ENCODE results near the gene ERMAP.

Gene ERMAP, protein sequence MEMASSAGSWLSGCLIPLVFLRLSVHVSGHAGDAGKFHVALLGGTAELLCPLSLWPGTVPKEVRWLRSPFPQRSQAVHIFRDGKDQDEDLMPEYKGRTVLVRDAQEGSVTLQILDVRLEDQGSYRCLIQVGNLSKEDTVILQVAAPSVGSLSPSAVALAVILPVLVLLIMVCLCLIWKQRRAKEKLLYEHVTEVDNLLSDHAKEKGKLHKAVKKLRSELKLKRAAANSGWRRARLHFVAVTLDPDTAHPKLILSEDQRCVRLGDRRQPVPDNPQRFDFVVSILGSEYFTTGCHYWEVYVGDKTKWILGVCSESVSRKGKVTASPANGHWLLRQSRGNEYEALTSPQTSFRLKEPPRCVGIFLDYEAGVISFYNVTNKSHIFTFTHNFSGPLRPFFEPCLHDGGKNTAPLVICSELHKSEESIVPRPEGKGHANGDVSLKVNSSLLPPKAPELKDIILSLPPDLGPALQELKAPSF

DNA sequence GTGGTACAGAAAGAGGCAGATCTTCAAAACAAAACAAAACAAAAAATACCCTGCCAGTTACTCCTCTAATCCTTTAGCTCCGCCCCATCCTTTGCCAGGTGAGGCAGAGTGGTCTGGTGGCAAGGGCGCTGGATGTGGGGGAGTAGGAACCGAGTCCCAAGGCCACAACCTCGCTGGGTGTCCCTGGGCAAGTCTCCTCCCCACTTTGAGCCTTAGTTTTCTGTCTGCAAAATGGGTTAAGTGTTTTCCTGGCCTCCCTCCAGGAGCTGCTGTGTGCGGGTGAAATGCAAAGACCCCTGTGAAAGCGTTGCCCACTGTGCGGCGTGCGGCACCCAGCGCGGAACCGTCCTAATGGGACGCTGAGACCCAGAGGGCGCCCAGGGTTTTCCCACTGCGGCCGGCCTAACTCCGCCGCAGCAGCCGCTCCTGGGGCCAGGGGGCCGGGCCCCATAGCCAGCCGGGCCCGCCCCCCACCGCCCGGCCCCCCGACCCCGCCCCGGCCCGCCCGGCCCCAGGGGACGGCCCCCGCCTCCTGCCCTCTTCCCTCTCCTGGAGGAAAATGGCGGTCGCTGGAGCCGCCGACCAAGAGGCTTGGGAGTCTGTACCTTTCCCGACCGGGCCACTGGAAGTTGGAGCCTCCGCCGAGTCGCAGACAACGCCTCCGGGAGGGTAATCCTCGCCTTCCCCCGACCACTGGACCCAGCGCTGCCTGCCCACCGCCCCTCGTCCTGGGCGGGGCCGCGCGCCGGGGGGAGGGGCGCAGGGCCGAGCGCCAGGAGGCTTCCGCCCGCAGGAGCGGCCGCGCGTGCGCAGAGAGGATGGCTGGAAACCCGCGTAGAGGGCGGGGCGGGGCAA is at the start of gene ERMAP, which contains the start of gene SVBP:
Gene ERMAP (plus strand): TSS at position 538 of the 855 bp plus-strand sequence. CDS start 13,327 bp downstream, outside the sequence.
Gene SVBP (minus strand): TSS at position 813 of the 855 bp plus-strand sequence. CDS start 853 bp downstream, outside the sequence.
- peak; percentile 60 for DNase-seq

DNA sequence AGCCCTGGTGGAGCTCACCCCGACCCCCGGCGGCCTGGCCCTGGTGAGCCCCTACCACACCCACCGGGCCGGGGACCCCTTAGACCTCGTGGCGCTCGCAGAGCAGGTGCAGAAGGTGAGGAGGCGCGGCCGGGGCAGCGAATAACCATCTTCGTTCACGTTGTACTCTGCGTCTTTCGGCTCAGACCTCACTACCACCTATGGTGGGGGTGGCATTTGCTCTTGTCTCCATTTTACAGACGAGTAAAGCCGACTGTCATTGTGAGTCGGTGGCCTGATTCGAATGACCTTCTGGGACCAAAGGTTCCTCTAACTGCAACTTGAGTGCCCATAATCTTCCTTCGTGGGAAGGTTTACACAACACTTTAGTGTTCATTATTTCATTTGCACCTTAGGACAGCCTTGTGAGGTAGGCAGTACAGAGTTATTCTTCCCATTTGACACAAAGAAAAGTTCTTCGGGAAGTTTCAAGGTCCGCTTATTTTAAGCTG is 49.4 kb upstream of the ERMAP start:
- DNase-seq: no peak

DNA sequence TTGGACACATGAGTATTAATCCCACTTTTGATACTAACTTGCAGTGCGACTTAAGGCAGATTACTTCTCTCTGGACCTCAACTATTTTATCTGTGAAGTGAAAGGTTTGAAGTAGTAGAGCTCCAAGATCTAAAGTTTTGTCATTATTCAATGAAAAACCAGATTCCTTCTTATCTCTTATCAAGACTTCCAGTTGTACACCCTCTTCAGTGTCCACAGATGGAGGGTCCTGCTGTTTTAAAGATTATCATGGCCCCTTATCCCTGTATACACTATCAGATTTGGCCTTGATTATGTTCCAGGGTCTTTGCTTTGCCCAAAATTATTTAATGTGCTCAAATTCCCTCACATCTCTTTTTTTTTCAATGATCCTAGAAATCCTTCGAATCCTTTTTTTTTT is 48.8 kb upstream of the ERMAP start:
- no peak for DNase-seq

DNA sequence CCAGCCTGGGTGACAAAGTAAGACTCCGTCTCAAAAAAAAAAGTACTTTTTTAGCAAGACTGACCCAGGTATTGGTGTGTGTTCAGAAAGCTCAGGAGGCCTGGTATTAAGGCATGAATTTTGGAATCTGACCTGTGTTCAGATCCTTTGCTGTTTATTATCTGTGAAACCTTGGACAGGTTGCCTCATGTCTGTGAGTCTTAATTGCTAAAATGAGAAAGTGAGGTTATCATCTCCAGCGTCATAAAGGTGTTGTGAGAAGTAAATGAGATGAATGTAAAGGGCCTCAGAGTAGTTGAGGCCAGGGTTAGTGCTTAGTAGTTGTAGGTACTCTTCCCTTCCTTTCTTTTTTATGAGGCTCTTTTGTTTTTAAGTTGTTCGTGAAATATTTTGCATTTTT is 47.1 kb upstream of the ERMAP start:
- DNase-seq: no peak

DNA sequence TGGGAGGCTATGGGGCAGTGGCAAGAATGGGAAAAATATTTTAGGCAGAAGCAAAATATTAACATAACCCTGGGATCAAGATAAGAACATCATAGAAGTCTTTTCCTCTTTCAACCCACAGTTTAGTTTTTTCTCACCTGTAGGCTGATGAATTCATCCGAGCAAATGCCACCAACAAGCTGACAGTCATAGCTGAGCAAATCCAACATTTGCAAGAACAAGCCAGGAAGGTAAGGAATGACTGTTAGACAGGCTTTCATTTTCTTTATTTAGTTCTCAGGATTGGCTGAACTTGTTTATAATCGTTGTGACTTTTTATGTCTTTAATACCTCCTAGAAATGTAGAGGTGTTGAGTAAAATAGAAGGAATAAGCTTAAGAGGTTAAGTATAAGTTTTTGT is 43.5 kb upstream of the ERMAP start:
- DNase-seq: no peak

DNA sequence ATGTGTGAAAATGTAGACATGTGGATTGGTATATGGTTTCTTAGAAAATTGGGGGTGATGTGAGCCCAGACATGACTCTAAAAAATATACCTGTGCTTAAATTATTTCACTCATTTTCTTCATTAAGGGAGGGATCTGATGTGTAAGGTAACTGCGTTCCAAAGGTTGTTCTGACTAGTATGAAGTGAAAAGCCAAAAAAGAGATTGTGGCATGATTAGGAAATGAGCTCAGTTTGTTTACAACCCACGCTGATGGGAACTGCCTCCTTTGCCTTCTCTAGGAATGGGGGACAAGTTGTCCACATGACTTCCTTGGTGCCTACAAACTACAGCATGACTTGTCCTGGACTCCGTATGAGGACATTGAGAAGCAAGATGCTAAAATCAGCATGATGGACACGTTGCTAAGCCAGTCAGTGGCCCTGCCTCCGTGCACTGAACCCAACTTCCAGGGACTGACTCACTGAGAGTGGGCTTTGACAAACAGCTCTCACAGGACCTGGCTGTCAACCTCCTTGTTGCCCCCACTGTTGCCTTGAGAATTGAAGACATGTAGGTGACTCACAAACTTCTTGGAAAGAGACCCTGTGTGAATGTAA is 41.9 kb upstream of the ERMAP start:
- DNase-seq: no peak

DNA sequence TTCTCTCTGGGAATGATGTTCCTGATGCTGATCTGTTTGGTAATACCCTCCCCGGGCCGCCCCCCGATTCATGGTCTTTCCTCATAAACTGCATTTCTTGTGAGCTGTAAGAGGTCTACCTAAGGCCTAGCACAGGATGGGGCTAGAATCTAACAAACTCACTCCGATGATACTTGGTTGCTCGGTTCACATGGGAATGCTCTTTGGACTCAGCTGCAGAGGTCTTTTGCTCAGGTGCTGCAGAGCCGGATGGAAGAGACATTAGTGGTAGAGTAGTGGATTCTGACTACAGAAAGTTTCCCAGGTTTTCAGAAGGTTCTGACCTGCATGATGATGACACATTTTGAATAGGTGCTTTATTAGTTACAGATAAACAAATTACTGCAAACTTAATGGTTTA is 40.4 kb upstream of the ERMAP start:
- DNase-seq: no peak

DNA sequence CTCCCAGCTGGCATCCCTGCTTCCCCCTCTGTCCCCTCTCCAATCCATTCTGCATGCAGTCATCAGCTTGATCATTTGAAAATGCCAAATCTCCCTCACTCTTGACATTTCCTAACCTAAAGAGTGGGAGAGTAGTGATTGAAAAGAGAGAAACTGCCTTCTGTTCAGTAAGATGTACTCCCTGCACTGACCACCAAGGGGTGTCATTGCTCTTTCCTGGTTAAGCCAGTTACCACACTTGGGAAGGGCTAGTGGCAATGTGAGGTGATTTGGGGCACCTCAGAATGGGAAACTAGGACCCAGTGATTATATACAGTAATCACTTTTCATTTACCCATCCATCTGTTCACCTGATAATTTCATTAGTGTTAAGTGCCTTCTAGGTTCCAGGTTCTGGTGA is 39.1 kb upstream of the ERMAP start:
- no peak for DNase-seq

DNA sequence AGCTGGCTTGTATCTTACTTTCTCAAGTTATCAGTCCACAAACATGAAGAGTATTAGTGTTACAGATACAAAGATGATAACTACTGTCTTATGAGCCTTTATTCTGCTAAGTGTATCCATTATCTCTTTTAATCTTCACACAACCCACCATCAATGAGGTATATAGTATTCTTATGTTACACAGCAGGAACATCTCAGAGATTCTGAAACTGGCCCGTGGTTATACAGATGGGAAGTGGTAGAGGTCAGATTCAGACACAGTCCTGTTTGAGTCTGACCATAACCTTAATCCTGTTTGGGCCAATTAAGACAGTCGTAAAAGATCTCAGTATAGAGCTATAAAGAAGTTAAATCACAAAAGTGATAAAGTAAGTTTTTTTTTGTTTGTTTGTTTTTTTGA is 37.2 kb upstream of the ERMAP start:
- DNase-seq: no peak

DNA sequence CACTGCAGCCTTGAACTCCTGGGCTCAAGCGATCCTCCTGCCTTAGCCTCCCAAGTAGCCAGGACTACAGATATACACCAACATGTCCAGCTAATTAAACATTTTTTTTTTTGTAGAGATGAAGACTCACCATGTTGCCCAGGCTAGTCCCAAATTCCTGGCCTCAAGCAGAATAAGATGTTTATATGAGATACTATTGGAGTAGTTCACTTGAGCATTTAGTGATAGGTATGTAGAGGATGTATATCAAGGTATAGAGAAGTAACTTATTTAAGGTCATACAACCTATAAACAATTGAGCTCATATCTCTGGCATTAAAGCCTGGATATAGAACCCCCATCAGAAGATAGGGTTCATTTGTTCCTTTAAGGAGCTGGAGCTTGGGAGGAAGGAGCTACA is 36.7 kb upstream of the ERMAP start:
- DNase-seq: no peak

DNA sequence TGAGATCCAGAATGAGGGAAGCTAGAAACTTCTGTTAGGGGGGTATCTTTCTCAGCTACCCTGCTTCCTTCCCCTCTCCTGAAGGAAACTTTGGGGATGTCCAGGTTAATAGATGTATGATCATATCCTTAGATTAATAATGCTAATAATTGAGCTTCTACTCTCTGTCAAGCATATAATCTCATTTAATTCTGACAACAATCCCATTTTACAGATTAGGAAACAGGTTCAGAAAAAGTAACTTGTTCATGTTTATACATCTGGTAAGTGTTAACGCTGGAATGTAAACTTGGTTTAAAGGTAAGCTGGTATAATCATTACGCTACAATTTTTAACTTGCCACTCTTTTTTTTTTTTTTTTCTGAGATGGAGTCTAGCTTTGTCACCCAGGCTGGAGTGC is 33.8 kb upstream of the ERMAP start:
- DNase-seq: no peak

DNA sequence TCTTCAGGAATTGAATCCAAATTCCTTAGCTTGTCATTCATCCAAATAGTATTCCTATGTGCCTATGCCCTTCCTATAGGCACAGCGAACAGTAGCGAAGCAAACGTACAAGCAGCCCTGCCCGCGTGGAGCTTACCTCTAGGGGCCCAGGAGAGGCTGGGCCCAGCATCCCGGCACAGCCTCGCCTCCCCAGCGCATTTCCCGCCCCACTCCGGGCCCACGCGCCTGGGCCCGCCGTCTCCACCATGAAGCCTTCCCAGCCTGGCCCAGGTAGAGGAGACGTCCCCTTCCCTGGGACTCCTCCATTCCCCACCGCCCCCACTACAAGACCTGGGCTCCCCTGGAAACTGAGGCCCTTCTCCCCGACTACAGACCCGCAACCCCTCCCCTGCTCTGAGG is 32.4 kb upstream of the ERMAP start:
- no peak for DNase-seq

DNA sequence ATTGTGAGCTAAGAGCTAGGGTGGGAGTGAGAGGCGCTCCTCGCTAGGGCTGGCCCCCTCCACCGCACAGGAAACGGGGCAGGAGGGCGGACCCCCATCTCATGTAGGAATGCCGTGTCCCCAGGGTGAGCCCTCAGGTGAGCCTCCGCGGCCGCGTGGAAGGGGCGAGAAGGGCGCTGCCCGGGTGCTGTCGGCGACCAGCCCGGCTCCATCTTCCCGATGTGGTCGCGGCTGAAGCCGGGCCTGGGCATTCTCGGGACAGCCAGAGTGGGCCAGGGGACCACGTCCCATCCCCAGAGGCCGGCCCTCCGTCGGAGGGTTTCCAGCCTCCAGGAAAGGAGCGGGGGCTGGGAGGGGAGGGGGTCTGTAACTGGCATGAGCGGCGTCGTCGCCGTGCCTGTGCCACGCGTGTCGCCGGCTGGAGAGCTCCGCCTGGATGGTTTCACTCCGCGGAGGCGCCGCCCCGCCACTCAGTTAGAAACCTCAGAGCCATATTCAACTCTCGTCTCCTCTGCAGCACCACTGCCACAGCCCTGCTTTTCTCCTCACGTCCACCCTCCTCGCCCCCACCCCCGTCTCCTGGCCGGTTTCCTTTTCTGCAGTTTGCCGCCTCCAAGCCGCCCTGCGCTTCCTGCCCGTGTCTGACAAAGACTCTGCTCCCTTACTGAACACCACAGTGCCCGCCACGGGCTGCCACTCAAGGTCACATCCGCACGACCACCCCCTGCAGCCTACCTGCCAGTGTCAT is 31.8 kb upstream of the ERMAP start, which contains the start of gene TMEM269:
Gene TMEM269 (plus strand): TSS at position 46 of the 748 bp plus-strand sequence. CDS start 4,903 bp downstream, outside the sequence.
- DNase-seq: no peak

DNA sequence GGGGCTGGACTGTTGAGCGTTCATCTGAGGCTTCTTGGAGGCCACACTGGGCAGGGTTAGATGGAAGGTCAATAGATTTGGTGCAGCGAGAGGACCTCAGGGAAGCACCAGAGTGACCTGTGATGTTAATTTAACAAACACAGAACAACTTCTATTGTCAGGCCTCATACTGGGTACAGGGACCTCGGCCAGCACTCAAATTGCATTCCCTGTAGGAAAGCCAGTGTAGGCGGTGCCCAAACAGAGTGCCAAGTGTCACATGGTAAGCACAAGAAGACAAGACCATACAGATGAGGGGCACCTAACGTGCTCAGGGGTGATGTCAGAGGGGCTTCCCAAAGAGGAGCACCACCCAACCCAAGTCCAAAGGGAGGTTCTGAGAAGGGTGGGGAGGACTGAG is 30.8 kb upstream of the ERMAP start:
- DNase-seq: no peak

DNA sequence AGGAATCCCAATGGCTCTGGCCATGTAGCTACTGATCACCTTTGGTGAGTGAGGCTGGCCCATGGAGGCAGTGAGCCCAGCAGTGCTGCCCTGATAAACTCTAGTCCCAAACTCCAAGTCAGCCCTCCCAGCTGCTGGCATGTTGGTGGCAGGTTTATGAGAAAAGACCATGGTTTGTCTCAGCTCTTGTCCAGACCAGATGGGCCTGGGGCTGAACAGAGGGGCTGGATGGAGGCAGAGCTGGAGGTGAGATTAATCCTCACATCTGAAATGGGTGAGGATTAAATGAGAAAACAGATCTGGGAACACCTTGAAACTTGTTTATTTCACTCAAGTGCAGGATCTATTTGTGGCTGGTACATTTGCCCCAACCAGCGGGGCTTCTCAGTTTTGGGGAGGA is 28.9 kb upstream of the ERMAP start:
- no peak for DNase-seq

DNA sequence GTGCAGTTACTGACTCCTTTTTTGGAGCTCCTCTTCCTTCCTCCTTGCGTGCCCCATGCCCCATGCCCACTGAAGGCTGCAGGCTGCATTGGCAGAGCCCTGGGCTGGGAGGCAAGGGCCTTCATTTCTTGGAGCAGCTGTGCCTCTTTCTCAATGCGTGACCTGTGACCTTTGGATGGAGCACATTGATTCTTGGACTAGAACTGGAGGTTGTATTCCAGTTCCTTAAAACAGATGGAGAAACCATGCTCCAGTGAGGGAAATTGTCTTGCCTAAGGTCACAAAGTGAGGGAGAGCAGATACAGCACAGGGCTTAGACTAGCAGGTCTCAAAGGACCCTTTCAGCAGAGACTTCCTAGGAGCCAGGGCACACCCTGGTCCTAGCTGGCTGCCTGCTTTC is 23.1 kb upstream of the ERMAP start:
- no peak for DNase-seq

DNA sequence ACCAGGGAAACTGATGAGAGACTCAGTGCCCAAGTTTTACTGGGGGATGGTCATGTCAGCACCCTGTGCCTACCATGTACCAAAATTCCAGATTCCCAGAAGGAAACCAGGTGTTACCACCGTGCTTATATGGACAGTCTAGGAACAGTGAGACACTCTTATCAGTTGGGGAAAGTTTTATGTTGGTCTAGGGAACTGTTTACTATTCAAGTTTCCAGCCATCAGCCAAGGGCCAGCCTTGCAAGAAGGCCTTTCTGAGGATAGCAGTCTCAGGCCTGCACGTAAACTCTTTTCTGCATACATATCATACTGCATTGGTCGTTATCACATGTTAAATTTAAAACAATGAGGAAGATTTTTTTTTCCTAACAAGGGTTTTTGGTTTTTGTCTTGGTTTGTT is 19.5 kb upstream of the ERMAP start:
- no peak for DNase-seq

DNA sequence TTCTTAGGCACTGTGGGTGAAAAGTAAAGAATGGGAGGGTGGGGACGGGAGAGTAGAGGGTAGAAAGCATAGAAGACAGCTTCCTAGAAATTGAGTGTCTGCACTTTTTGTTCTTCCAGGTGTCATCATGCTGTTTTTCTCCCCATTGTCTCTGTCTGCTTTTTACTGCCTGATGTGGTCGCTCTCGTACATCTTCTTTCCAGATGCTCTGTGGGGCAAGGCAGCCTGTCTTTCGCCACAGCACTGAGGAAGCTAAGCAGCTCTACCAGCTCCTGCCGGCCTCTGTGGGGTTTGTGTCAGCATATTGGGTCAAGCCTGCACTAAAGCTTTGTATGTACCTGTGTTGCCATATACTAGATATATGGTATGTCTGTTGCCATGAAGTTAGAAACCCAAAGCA is 18.9 kb upstream of the ERMAP start:
- no peak for DNase-seq

DNA sequence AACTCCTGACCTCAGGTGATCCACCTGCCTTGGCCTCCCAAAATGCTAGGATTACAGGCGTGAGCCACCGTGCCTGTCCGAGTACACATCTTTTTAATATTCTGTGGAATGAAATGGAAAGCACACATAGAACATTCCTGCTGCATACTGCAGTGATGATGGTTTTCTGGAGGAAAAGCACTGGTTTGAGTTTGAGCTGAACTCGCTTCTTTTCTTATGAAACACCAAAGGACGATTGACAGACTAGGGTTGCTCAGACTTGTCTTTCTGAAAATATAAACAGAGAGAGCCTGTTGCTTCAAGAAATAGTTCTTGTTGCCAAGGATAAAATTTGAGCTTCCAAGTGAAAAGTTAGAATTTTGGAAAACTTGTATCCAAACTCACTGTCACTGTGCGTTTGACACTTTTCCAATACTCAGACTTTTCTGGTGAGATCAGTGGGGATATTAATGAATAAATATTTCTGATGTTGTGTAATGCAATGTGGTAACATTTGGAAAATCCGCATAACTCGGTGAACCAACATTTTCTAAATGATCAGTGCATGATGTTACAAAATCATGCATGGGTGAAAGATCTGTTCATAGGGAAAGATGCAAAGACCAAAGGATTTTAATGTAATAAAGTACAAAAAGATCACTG is 15.0 kb upstream of the ERMAP start:
- DNase-seq: no peak

DNA sequence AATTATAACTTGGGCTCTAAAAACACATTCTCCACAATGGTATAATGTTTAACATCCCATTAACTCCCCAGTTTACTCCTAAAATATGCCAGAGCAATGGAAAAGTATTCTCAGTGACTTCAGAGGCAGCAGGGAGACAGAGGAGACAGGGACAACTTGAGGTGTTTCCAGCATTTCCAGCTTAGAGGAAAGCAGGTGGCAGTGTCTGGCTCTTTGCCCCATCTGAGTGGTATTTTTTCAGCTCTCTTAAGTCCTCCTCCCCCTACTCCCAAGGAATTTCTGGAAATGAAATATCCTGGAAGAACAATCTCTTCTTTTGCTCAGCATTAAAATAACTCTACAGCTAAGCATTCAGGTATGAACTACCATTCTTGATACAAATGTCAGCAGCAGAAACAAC is 10.8 kb upstream of the ERMAP start:
- DNase-seq: no peak

DNA sequence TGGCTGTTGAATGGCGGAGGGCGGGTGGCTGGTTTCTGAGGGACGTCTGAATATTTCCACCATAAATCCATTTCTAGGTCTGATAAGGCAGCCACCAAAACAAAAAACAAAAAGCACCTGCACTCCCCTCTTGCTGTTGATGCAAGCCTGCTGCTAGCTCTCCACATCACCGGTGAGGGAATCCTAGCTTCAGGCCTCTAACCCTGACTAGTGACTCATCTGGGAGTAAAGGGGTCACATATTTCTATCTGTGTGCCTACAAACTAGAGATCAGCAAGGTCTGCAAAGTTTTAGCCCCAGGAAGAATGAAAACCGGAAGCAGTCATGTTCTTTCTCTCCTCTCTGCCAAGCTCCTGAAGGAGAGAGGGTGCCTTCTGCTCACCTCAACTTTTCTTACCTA is 10.3 kb upstream of the ERMAP start:
- no peak for DNase-seq

Measured in DMS 273 treated with DMSO at 0.1 percent for 48 hours (cell line).